Caco-2 (cell line): Measurements from ENCODE around the gene ZNF101. TPM values are rescaled to one million over a fixed set of nuclear protein-coding genes. Genes with fewer than 3 reads are reported as not detected.

Experiments
- BruUV-seq: library from RNA; stranded (reverse); fragments of 400-500 nt; replicated peaks from 2 replicates; lab custom pipeline; 2021; lab: Mats Ljungman, UMichigan
- CTCF ChIA-PET: fragments of 300-600 bp; sonication (Branson Sonifier 250); formaldehyde crosslinking; loops from one replicate; lab custom pipeline; 2022; ENCODE audit warnings: antibody characterized with exemption; lab: Charles Lee
- POLR2A ChIA-PET: fragments of 300-600 bp; sonication (Branson Sonifier 250); formaldehyde crosslinking; loops from one replicate; lab custom pipeline; 2022; ENCODE audit warnings: antibody characterized with exemption; lab: Charles Lee
- DNase-seq, 2 experiments: peaks; one replicate each; pipeline versions ENCODE4 v3.0.0 to v3.0.0-alpha.2; 2020 to 2022
- H3K27me3 ChIP-seq: replicated peaks from 2 replicates; pipeline ENCODE4 v1.6.0; 2011; ENCODE audit warnings: low read length; ENCODE audit not compliant: control insufficient read depth, insufficient read depth
- H3K36me3 ChIP-seq: 2 replicates; pipeline ENCODE4 v1.5.1; 2011; ENCODE audit warnings: low read length; ENCODE audit not compliant: control insufficient read depth, insufficient read depth
- H3K4me1 ChIP-seq: fragments of 250-450 bp; sonication (Bioruptor Pico); 2 replicates; pipeline ENCODE4 v1.5.1; 2020; ENCODE audit warnings: mild to moderate bottlenecking
- H3K4me3 ChIP-seq: 2 replicates; pipeline ENCODE4 v1.5.1; 2011; ENCODE audit warnings: low read depth, mild to moderate bottlenecking, control low read depth, low read length
- H3K9me3 ChIP-seq: fragments of 250-450 bp; sonication (Bioruptor Pico); 2 replicates; pipeline ENCODE4 v1.5.1; 2020; ENCODE audit warnings: mild to moderate bottlenecking, moderate library complexity
- H3K27ac Mint-ChIP-seq: one replicate; pipeline ENCODE4 v1.8.0; 2022; ENCODE audit warnings: mixed read lengths; ENCODE audit not compliant: unreplicated experiment
- H3K27me3 Mint-ChIP-seq: one replicate; pipeline ENCODE4 v1.8.0; 2022; ENCODE audit warnings: mixed read lengths; ENCODE audit not compliant: insufficient read depth, unreplicated experiment
- H3K36me3 Mint-ChIP-seq: one replicate; pipeline ENCODE4 v1.8.0; 2022; ENCODE audit warnings: mild to moderate bottlenecking, mixed read lengths; ENCODE audit not compliant: insufficient read depth, unreplicated experiment
- H3K4me1 Mint-ChIP-seq: one replicate; pipeline ENCODE4 v1.8.0; 2022; ENCODE audit warnings: low read depth, mixed read lengths; ENCODE audit not compliant: unreplicated experiment
- H3K4me3 Mint-ChIP-seq: one replicate; pipeline ENCODE4 v1.8.0; 2022; ENCODE audit warnings: mild to moderate bottlenecking, moderate library complexity, mixed read lengths; ENCODE audit not compliant: unreplicated experiment
- H3K9me3 Mint-ChIP-seq: one replicate; pipeline ENCODE4 v1.8.0; 2022; ENCODE audit warnings: mixed read lengths; ENCODE audit not compliant: unreplicated experiment
- intact Hi-C: fragments of 100-400 bp; cut with micrococcal nuclease; formaldehyde crosslinking; loops from one replicate; pipeline ENCODE4 v1.10.0; 2022; ENCODE audit not compliant: unreplicated experiment
- total RNA-seq: library from RNA; stranded (reverse); gene quantifications from 2 replicates; pipeline ENCODE4 v1.2.3, GENCODE V29; 2022
- TF ChIP-seq, protein P1 (sequence below), 2 experiments: fragments of 200-600 bp in 1 of 2; IDR thresholded peaks; 1 replicate in 1 of 2; 2 replicates in 1 of 2; pipeline versions ENCODE4 v1.5.1 to v1.8.0; 2011 to 2022; ENCODE audit warnings: antibody characterized with exemption in 1 of 2, control low read depth in 1 of 2, inconsistent platforms in 1 of 2, low read depth in 1 of 2, low read length in 1 of 2, mild to moderate bottlenecking in 1 of 2, moderate library complexity in 1 of 2; ENCODE audit not compliant: insufficient read depth in 1 of 2, severe bottlenecking in 1 of 2, unreplicated experiment in 1 of 2

The ZNF101 gene
- total RNA-seq, 1 experiment from 2014 or later, result 11.8 TPM

DNA sequence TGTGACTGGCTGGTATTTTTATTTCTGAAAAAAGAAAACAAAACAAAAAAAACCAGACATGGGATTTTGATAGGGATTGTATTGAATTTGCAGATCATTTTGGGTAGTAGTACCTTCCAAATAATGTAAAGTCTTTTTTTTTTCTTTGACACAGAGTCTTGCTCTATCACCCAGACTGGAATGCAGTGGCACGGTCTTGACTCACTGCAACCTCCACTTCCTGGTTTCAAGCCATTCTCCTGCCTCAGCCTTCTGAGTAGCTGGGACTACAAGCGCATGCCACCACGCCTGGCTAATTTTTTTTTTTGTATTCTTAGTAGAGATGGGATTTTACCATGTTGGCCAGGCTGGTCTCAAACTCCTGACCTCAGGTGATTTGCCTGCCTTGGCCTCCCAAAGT is 4.2 kb downstream of the ZNF101 start:
- ChIA-PET CTCF (no interaction called here), POLR2A (no interaction called here)
- no peak overlapping the region for H3K4me3 ChIP-seq
- BruUV-seq, result no TSS peak
- H3K4me1 ChIP-seq, result peaks cover 9% of the 10 kb centered on the region
- intact Hi-C loops, result no loop called here
- no peaks in the 10 kb centered on the region for H3K27me3 Mint-ChIP-seq
- H3K27ac Mint-ChIP-seq, result no peak overlapping the region
- no peaks in the 10 kb centered on the region; the same call in none of the 2 replicates for H3K36me3 ChIP-seq
- no peaks in the 10 kb centered on the region for H3K27me3 ChIP-seq
- peaks cover 17% of the 10 kb centered on the region; the same call in 1 of the 2 replicates for H3K9me3 ChIP-seq
- no peak overlapping the region for H3K4me3 Mint-ChIP-seq
- H3K9me3 Mint-ChIP-seq, result peaks cover 6% of the 10 kb centered on the region
- no peak for DNase-seq
- peaks cover 66% of the 10 kb centered on the region for H3K36me3 Mint-ChIP-seq
- TF ChIP-seq, protein P1, sequence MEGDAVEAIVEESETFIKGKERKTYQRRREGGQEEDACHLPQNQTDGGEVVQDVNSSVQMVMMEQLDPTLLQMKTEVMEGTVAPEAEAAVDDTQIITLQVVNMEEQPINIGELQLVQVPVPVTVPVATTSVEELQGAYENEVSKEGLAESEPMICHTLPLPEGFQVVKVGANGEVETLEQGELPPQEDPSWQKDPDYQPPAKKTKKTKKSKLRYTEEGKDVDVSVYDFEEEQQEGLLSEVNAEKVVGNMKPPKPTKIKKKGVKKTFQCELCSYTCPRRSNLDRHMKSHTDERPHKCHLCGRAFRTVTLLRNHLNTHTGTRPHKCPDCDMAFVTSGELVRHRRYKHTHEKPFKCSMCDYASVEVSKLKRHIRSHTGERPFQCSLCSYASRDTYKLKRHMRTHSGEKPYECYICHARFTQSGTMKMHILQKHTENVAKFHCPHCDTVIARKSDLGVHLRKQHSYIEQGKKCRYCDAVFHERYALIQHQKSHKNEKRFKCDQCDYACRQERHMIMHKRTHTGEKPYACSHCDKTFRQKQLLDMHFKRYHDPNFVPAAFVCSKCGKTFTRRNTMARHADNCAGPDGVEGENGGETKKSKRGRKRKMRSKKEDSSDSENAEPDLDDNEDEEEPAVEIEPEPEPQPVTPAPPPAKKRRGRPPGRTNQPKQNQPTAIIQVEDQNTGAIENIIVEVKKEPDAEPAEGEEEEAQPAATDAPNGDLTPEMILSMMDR (IDR thresholded peaks at IDR 0.05; ENCODE audit: insufficient read depth in 1 of 2, low read depth in 1 of 2, low read length in 1 of 2, severe bottlenecking in 1 of 2, unreplicated experiment in 1 of 2), result no peak
- no peaks in the 10 kb centered on the region for H3K4me1 Mint-ChIP-seq

DNA sequence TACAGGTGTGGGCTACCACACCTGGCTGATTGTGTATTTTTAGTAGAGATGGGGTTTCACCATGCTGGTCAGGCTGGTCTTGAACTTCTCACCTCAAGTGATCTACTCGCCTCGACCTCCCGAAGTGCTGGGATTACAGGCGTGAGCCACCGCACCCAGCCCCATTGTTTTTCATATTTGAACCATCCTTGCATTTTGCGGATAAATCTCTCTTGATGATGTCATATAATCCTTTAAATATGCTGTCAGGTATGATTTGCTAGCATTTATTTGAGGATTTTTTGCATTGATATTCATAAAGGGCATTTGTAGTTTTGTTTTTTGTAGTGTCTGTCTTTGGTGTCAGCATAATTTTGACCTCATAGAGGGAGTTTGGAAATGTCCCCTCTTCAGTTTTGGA is 5.7 kb downstream of the ZNF101 start:
- Mint-ChIP-seq H3K27me3 (no peaks in the 10 kb centered on the region), H3K36me3 (peaks cover 71% of the 10 kb centered on the region), H3K4me3 (no peak overlapping the region), H3K4me1 (no peaks in the 10 kb centered on the region), H3K9me3 (peaks cover 11% of the 10 kb centered on the region), H3K27ac (no peak overlapping the region)
- DNase-seq, result no peak
- POLR2A ChIA-PET, result no interaction called here
- peaks cover 19% of the 10 kb centered on the region; the same call in 1 of the 2 replicates for H3K9me3 ChIP-seq
- intact Hi-C loops, result no loop called here
- no TSS peak for BruUV-seq
- CTCF ChIA-PET, result no interaction called here
- H3K27me3 ChIP-seq, result no peaks in the 10 kb centered on the region
- peaks cover 9% of the 10 kb centered on the region; the same call in 1 of the 2 replicates for H3K4me1 ChIP-seq
- TF ChIP-seq, protein P1 (IDR thresholded peaks at IDR 0.05; ENCODE audit: insufficient read depth in 1 of 2, low read depth in 1 of 2, low read length in 1 of 2, severe bottlenecking in 1 of 2, unreplicated experiment in 1 of 2), result no peak
- H3K4me3 ChIP-seq, result no peak overlapping the region
- H3K36me3 ChIP-seq, result peaks cover 2% of the 10 kb centered on the region

DNA sequence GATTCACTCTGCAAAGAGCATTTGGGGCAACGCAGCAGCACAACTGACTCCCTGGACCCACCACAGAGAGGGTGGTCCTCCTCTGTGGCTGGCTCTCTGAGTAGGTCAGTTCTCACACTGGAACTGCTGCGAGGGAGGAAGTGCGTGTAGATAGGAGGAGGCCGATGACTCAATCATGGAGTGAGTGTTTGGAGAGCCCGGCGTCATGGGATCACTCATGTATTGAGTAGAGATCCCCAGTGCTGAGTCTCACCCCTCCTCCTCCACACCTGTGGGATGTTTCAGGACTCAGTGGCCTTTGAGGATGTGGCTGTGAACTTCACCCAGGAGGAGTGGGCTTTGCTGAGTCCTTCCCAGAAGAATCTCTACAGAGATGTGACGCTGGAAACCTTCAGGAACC is 8.9 kb downstream of the ZNF101 start:
- no peaks in the 10 kb centered on the region for H3K27me3 ChIP-seq
- H3K36me3 Mint-ChIP-seq, result peaks cover 81% of the 10 kb centered on the region
- TF ChIP-seq, protein P1 (IDR thresholded peaks at IDR 0.05; ENCODE audit: insufficient read depth in 1 of 2, low read depth in 1 of 2, low read length in 1 of 2, severe bottlenecking in 1 of 2, unreplicated experiment in 1 of 2), result no peak
- no peaks in the 10 kb centered on the region for H3K4me1 Mint-ChIP-seq
- peaks cover 11% of the 10 kb centered on the region for H3K9me3 Mint-ChIP-seq
- H3K4me3 ChIP-seq, result no peak overlapping the region
- H3K27me3 Mint-ChIP-seq, result no peaks in the 10 kb centered on the region
- peaks cover 33% of the 10 kb centered on the region; the same call in 1 of the 2 replicates for H3K9me3 ChIP-seq
- no TSS peak for BruUV-seq
- CTCF ChIA-PET, result no interaction called here
- intact Hi-C loops, result no loop called here
- H3K27ac Mint-ChIP-seq, result no peak overlapping the region
- no peak overlapping the region for H3K4me3 Mint-ChIP-seq
- no peaks in the 10 kb centered on the region for H3K4me1 ChIP-seq
- POLR2A ChIA-PET, result no interaction called here
- H3K36me3 ChIP-seq, result peaks cover 2% of the 10 kb centered on the region; the same call in 1 of the 2 replicates
- DNase-seq, result no peak
